Liver (tissue), 3 donors: Measurements from ENCODE around the gene CREB5.

Experiments used
- EGR1 ChIP-seq, 2 donors: IDR thresholded peaks; 2 replicates each; pipeline ENCODE4 v1.6.1; 2016 to 2018; ENCODE audit warnings: antibody characterized with exemption in 2 of 2, low read depth in 2 of 2
- HNF4A ChIP-seq, 2 donors: conservative IDR thresholded peaks; 2 replicates each; pipeline ENCODE4 v1.6.1; 2016; ENCODE audit warnings: antibody characterized with exemption in 2 of 2, mild to moderate bottlenecking in 2 of 2
- JUND ChIP-seq, 2 donors: IDR thresholded peaks; 2 replicates each; pipeline ENCODE4 v1.6.1; 2016; ENCODE audit warnings: antibody characterized with exemption in 2 of 2
- RAD21 ChIP-seq, 2 donors: IDR thresholded peaks; 2 replicates each; pipeline ENCODE4 v1.6.1; 2016; ENCODE audit warnings: antibody characterized with exemption in 2 of 2, mild to moderate bottlenecking in 2 of 2
- SP1 ChIP-seq: IDR thresholded peaks from 2 replicates; pipeline ENCODE4 v1.6.1; 2018; ENCODE audit warnings: antibody characterized with exemption, mild to moderate bottlenecking
- YY1 ChIP-seq: IDR thresholded peaks from 2 replicates; pipeline ENCODE4 v1.6.1; 2016; ENCODE audit warnings: antibody characterized with exemption, mild to moderate bottlenecking
- TF ChIP-seq, protein P1 (sequence below): fragments of 150-350 bp; IDR thresholded peaks from 2 replicates; pipeline ENCODE4 v1.5.1; 2017; ENCODE audit warnings: improper control_type of control experiment, low read depth, low read length; ENCODE audit not compliant: missing input control
- TF ChIP-seq, protein P2 (sequence below): IDR thresholded peaks from 2 replicates; pipeline ENCODE4 v1.6.1; 2016; ENCODE audit warnings: antibody characterized with exemption, mild to moderate bottlenecking
- TF ChIP-seq, protein P3 (sequence below): IDR thresholded peaks from 2 replicates; pipeline ENCODE4 v1.6.1; 2016; ENCODE audit warnings: antibody characterized with exemption
- TF ChIP-seq, protein P4 (sequence below): IDR thresholded peaks from 2 replicates; pipeline ENCODE4 v1.6.1; 2016; ENCODE audit warnings: antibody characterized with exemption
- donor health status: healthy.
- donor health status: healthy.

DNA sequence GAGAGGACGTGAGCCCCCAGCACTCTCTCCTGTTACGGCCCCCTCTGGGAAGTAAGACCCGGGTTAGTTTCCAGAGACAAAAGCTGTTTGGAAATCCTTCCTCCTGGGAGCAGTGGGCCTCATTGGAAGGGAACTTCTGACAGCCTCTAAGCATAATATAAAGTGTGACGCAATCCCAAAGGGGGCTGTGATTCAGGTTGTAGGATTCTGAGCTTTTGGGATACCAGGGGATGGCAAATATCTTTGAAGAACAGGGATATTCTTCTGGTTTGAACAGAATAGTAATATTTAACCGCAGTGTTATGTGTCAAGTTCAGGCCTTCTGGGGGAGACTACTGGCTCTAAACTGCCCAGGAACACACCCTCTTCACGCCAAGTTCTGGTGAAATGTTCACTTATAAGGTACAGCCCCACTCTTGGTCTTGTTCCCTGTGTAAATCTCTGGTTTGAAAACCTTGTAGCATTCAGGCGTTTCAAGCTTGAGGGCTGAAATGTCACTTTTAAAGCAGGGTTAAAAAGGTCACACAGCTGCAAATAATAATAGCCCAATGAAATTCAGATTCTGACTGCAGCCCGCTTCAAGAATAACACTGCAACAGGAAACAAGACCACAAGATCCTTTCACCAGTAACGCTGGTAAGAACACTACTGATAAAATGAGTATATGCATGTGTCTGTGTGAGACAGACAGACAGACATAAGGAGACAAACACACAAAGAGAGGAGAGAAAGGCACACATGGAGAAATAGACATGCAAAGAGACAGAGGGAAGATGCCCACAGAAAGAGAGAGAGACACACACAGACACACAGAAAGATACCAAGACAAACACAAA, 69.0 kb downstream of the CREB5 start:
- TF ChIP-seq, protein P1, sequence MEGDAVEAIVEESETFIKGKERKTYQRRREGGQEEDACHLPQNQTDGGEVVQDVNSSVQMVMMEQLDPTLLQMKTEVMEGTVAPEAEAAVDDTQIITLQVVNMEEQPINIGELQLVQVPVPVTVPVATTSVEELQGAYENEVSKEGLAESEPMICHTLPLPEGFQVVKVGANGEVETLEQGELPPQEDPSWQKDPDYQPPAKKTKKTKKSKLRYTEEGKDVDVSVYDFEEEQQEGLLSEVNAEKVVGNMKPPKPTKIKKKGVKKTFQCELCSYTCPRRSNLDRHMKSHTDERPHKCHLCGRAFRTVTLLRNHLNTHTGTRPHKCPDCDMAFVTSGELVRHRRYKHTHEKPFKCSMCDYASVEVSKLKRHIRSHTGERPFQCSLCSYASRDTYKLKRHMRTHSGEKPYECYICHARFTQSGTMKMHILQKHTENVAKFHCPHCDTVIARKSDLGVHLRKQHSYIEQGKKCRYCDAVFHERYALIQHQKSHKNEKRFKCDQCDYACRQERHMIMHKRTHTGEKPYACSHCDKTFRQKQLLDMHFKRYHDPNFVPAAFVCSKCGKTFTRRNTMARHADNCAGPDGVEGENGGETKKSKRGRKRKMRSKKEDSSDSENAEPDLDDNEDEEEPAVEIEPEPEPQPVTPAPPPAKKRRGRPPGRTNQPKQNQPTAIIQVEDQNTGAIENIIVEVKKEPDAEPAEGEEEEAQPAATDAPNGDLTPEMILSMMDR = no peak
- TF ChIP-seq JUND (IDR thresholded peaks at IDR 0.05) = no peak
- TF ChIP-seq YY1 = no peak
- TF ChIP-seq, protein P2, sequence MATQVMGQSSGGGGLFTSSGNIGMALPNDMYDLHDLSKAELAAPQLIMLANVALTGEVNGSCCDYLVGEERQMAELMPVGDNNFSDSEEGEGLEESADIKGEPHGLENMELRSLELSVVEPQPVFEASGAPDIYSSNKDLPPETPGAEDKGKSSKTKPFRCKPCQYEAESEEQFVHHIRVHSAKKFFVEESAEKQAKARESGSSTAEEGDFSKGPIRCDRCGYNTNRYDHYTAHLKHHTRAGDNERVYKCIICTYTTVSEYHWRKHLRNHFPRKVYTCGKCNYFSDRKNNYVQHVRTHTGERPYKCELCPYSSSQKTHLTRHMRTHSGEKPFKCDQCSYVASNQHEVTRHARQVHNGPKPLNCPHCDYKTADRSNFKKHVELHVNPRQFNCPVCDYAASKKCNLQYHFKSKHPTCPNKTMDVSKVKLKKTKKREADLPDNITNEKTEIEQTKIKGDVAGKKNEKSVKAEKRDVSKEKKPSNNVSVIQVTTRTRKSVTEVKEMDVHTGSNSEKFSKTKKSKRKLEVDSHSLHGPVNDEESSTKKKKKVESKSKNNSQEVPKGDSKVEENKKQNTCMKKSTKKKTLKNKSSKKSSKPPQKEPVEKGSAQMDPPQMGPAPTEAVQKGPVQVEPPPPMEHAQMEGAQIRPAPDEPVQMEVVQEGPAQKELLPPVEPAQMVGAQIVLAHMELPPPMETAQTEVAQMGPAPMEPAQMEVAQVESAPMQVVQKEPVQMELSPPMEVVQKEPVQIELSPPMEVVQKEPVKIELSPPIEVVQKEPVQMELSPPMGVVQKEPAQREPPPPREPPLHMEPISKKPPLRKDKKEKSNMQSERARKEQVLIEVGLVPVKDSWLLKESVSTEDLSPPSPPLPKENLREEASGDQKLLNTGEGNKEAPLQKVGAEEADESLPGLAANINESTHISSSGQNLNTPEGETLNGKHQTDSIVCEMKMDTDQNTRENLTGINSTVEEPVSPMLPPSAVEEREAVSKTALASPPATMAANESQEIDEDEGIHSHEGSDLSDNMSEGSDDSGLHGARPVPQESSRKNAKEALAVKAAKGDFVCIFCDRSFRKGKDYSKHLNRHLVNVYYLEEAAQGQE = no peak
- TF ChIP-seq SP1 = no peak
- no peak for TF ChIP-seq RAD21 (IDR thresholded peaks at IDR 0.05)
- TF ChIP-seq, protein P3, sequence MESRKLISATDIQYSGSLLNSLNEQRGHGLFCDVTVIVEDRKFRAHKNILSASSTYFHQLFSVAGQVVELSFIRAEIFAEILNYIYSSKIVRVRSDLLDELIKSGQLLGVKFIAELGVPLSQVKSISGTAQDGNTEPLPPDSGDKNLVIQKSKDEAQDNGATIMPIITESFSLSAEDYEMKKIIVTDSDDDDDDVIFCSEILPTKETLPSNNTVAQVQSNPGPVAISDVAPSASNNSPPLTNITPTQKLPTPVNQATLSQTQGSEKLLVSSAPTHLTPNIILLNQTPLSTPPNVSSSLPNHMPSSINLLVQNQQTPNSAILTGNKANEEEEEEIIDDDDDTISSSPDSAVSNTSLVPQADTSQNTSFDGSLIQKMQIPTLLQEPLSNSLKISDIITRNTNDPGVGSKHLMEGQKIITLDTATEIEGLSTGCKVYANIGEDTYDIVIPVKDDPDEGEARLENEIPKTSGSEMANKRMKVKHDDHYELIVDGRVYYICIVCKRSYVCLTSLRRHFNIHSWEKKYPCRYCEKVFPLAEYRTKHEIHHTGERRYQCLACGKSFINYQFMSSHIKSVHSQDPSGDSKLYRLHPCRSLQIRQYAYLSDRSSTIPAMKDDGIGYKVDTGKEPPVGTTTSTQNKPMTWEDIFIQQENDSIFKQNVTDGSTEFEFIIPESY = no peak
- no peak for TF ChIP-seq EGR1 (IDR thresholded peaks at IDR 0.05; ENCODE audit: low read depth in 2 of 2)
- TF ChIP-seq, protein P4, sequence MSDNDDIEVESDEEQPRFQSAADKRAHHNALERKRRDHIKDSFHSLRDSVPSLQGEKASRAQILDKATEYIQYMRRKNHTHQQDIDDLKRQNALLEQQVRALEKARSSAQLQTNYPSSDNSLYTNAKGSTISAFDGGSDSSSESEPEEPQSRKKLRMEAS = no peak
- no peak for TF ChIP-seq HNF4A (conservative IDR thresholded peaks at IDR 0.05)
